ENCODE results near the gene TRMT61B.
A peak's percentile ranks its signal among the peaks of the same experiment; 100 is the strongest.

TRMT61B gene

DNA sequence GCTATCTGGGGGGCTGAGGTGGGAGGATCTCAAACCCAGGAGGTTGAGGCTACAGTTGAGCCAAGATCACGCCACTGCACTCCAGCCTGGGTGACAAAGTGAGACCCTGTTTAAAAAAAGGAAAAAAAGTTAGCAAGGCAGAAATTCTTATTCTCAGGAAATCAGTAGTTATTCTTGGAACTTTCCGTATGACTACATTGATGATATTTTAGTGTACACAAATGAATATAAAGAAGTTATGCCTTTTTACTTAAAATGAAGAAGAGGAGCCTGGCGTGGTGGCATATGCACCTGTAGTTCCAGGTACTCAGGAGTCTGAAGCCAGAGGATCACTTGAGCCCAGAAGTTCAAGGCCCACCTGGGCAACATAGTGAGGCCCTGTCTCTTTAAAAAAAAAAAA, 52.1 kb downstream of the TRMT61B start:
- Histone ChIP-seq H3K4me1 (ENCODE audit: control insufficient read depth, insufficient read depth, low read length) (no peaks in the 10 kb centered on the region; the same call in 1 of the 2 replicates), H3K27ac (ENCODE audit: low read depth, low read length) (no peak overlapping the region), H3K36me3 (ENCODE audit: control insufficient read depth, insufficient read depth, low read length) (no peaks in the 10 kb centered on the region), H3K4me3 (ENCODE audit: low read depth, low read length) (no peak overlapping the region), H3K9ac (ENCODE audit: low read length) (no peak overlapping the region), H3K27me3 (ENCODE audit: control insufficient read depth, insufficient read depth, low read length) (no peaks in the 10 kb centered on the region), H3K9me3 (ENCODE audit: control insufficient read depth, insufficient read depth, low read depth, low read length) (no peaks in the 10 kb centered on the region)

DNA sequence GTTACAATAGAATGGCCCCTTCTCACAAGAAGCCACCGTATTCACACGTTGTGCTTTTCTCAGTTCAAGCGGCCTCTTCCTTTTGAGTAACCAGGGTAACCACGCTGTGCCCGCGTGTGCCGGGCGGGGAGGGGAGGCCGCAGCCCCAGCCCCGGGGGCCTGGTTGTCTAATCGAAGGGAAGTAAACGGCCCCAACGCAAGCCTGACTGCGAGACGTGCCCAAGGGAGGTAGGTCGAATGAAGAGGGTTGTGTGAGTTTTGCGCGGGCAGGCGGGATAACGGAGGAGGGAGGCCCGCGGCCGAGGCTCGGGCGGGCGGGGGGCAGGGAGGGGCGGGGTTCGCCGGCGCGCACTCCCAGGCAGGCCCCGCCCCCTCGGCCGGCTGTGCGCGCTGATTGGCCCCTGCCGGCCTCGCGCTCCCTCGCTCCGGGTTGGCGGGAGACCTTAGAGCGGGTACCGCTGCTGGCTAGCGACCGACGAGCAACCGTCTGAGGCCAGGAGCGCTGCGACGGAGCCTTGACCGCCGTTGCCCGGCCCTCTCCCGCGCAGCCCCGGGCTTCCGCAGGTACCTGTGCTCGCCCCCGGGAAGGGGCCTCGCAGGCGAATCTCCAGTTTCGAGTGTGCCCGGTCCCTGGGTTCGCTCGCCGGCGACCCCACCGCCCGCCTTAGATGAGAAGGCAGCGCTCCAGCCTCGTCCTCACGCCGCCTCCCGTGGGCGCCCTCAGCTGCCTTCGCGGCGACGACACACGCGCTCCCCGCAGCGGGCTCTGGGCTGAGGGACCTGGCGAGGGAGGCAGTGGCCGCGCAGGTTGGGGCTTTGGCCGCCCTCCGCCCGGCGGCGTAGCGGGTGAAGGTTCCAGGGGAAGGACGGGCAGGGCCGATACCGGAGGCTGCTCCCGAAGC, 59.5 kb downstream of the TRMT61B start, which contains the start of gene SPDYA:
Gene SPDYA (plus strand): TSS at position 451 of the 902 bp plus-strand sequence. CDS start 5,181 bp downstream, outside the sequence.
- no peaks in the 10 kb centered on the region; the same call in 1 of the 2 replicates for H3K4me1 ChIP-seq (ENCODE audit: control insufficient read depth, insufficient read depth, low read length)
- no peak within 1 kb of the TSS for H3K9ac ChIP-seq (ENCODE audit: low read length)
- H3K9me3 ChIP-seq (ENCODE audit: control insufficient read depth, insufficient read depth, low read depth, low read length), result no peaks in the 10 kb centered on the region
- peaks cover 21% of the 10 kb centered on the region for H3K27me3 ChIP-seq (ENCODE audit: control insufficient read depth, insufficient read depth, low read length)
- peak within 1 kb of the TSS; percentile 55 for H3K4me3 ChIP-seq (ENCODE audit: low read depth, low read length)
- H3K27ac ChIP-seq (ENCODE audit: low read depth, low read length), result no peak within 1 kb of the TSS
- H3K36me3 ChIP-seq (ENCODE audit: control insufficient read depth, insufficient read depth, low read length), result peaks cover 2% of the 10 kb centered on the region; the same call in 1 of the 2 replicates

DNA sequence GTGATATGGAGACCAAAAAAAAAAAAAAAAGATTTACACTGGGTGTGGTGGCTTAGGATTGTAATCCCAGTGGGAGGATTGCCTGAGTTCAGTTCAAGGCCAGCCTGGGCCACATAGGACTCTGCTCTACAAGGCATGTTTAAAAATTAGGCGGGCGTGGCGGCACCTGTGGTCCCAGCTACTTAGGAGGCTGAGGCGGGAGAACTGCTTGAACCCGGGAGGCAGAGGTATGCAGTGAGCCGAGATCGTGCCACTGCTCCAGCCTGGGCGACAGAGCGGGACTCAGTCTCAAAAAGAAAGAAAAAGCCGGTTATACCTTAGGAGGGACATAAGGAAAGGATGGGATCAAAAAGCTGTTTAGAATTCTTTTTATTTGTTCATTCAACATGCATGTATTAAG, 60.2 kb downstream of the TRMT61B start:
- H3K4me1 ChIP-seq (ENCODE audit: control insufficient read depth, insufficient read depth, low read length), result no peaks in the 10 kb centered on the region; the same call in 1 of the 2 replicates
- H3K27ac ChIP-seq (ENCODE audit: low read depth, low read length), result no peak overlapping the region
- no peak overlapping the region for H3K9ac ChIP-seq (ENCODE audit: low read length)
- H3K36me3 ChIP-seq (ENCODE audit: control insufficient read depth, insufficient read depth, low read length), result peaks cover 2% of the 10 kb centered on the region; the same call in 1 of the 2 replicates
- H3K27me3 ChIP-seq (ENCODE audit: control insufficient read depth, insufficient read depth, low read length), result peaks cover 21% of the 10 kb centered on the region
- H3K9me3 ChIP-seq (ENCODE audit: control insufficient read depth, insufficient read depth, low read depth, low read length), result no peaks in the 10 kb centered on the region
- peak overlapping the region; percentile 55 for H3K4me3 ChIP-seq (ENCODE audit: low read depth, low read length)

DNA sequence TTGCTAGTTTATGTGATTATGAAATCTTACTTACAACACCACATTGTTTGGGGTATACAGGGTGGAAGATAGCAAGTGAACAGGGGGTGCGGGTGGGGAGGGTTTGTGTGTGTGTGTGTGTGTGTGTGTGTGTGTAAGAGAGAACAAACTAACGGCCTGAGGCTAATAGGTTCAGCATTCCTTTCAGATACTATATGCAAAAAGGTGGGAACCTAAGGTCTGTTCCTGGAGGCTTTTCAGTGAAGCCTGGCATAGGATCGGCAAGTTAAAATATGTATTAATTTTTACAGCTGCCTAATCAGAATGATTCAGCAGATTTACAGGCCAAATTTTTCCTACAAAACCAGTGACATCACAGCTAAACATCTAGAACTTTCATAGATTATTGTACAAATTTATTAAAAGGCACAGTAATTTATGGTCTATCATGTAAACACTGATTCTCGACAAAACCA, 67.1 kb downstream of the TRMT61B start:
- Histone ChIP-seq H3K4me1 (ENCODE audit: control insufficient read depth, insufficient read depth, low read length) (no peaks in the 10 kb centered on the region), H3K27ac (ENCODE audit: low read depth, low read length) (no peak overlapping the region), H3K4me3 (ENCODE audit: low read depth, low read length) (no peak overlapping the region), H3K27me3 (ENCODE audit: control insufficient read depth, insufficient read depth, low read length) (no peaks in the 10 kb centered on the region), H3K9me3 (ENCODE audit: control insufficient read depth, insufficient read depth, low read depth, low read length) (no peaks in the 10 kb centered on the region), H3K36me3 (ENCODE audit: control insufficient read depth, insufficient read depth, low read length) (peaks cover 56% of the 10 kb centered on the region), H3K9ac (ENCODE audit: low read length) (no peak overlapping the region)

DNA sequence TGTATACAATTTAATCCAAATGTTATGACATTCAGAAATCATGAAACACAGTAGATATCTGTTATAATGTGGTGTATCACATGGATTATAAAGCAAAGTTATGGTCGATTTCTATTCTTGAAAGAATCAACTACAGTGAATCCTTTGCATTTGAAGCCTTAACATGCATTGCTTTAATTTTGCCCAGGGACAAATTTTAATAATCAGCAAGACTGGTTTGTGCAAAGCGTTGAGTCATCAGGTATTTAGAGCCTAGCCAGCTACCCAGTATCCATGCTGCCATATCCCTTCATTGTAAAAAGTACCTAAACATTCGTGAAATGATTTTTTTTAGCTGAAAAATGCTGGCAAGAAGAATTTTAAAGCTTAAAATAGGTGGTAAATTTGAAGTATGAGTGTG, 68.4 kb downstream of the TRMT61B start:
- peaks cover 64% of the 10 kb centered on the region for H3K36me3 ChIP-seq (ENCODE audit: control insufficient read depth, insufficient read depth, low read length)
- H3K4me1 ChIP-seq (ENCODE audit: control insufficient read depth, insufficient read depth, low read length), result no peaks in the 10 kb centered on the region
- H3K27me3 ChIP-seq (ENCODE audit: control insufficient read depth, insufficient read depth, low read length), result no peaks in the 10 kb centered on the region
- no peak overlapping the region for H3K4me3 ChIP-seq (ENCODE audit: low read depth, low read length)
- H3K9ac ChIP-seq (ENCODE audit: low read length), result no peak overlapping the region
- no peaks in the 10 kb centered on the region for H3K9me3 ChIP-seq (ENCODE audit: control insufficient read depth, insufficient read depth, low read depth, low read length)
- no peak overlapping the region for H3K27ac ChIP-seq (ENCODE audit: low read depth, low read length)
